Retinal pigment epithelial cell (primary cell): Measurements from ENCODE around the gene PMEPA1.

Source experiments
- DNase-seq: peaks from one replicate; pipeline ENCODE4 v3.0.0-alpha.2; 2010; ENCODE audit warnings: low read depth
- H3K4me3 ChIP-seq: 2 replicates; pipeline ENCODE4 v1.5.1; 2011; ENCODE audit warnings: mild to moderate bottlenecking, low read length, control low read depth, moderate library complexity
- CTCF ChIP-seq: conservative IDR thresholded peaks from 2 replicates; pipeline ENCODE4 v1.5.1; 2011; ENCODE audit warnings: low read depth, low read length, control low read depth, inconsistent platforms

The PMEPA1 gene

GRCh38 chr20:57746832-57747404 lies 37.1 kb upstream of the PMEPA1 start:
- no peak for DNase-seq
- no peak for TF ChIP-seq CTCF
- H3K4me3 ChIP-seq = no peak overlapping the region

DNA sequence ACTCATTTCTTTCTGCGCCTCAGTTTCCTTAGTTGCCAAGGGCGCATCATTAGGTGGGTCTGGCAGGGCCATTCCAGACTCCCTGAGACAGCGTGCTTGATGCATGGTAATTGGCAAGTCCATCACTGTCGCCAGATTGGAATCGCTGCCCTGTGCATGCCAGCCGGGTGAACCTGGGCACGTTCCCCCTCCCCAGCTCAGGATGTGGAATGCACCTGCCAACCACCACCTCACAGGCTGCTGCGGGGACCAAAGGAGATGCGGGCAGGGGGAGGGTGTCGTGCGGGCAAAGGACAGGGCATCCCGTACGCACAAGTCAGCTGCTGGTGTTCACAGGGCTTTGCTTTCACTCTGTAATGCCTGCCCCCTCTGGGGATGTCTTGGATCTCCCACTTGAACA lies 36.4 kb upstream of the PMEPA1 start:
- no peak overlapping the region for H3K4me3 ChIP-seq
- DNase-seq = no peak
- no peak for TF ChIP-seq CTCF

DNA sequence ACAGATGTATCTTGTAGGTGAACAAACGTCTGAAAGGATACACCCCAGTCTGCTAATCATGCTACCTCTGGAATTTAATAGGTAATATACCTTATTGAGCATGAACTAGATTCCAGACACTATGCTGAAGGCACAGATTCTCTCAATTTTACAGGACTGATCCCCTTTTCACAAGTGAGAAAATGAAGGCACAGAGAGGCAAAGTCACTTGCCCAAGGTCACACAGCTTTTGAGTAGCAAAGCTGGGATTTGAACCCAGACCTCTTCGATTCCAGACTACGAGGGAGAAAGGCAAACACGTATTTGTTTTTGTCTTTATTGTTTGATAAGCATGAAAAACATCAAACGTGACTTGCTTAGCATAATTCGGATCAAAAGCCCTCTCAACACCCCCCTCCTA lies 34.4 kb upstream of the PMEPA1 start:
- H3K4me3 ChIP-seq = no peak overlapping the region
- no peak for TF ChIP-seq CTCF
- DNase-seq = no peak

DNA sequence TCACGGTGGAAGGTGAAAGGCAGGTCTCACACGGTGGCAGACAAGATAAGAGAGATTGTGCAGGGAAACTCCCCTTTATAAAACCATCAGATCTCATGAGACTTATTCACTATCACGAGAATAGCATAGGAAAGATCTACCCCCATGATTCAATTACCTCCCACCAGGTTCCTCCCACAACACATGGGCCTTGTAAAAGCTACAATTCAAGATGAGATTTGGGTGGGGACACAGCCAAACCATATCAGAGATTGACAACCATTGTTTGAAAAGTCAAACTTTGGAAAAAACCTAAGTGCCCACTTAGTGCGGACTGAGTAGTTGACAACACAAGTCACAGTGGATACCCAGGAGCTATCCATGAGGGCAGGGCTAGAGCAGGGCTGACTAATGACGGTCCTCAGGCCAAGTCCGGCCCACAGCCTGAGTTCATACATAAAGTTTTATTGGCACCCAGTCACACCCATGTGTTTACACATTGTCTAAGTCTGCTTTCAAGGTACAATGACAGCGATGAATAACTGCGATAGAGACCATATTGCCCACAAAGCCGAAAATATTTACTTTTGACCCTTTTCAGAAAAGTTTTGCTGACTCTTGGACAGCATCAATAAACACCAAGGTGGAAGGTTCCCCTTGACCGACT lies 33.8 kb upstream of the PMEPA1 start:
- DNase-seq = no peak
- no peak overlapping the region for H3K4me3 ChIP-seq
- no peak for TF ChIP-seq CTCF

- TF ChIP-seq CTCF = no peak
- DNase-seq = no peak
- no peak overlapping the region for H3K4me3 ChIP-seq
These were observed 32.8 kb upstream of the PMEPA1 start for GRCh38 chr20:57742507-57743181.

DNA sequence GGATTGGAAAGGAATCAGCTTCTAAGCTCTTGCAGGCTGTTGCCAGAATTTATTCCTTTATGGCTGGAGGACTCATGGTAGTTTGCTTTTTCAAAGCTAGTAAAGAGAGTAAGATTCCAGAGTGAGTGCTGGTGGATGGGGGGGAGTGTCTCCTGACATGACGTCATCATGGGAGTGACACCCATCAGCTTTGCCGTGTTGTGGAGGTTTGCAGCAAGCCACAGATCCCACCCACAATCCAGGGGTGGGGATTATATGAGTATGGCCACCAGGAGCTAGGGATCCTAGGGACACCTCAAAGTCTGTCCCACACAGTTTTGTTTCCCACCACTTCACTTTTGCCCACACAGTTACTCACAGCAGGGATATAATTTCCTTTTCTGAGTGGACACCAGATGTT lies 28.7 kb upstream of the PMEPA1 start:
- TF ChIP-seq CTCF = no peak
- DNase-seq = no peak
- no peak overlapping the region for H3K4me3 ChIP-seq

DNA sequence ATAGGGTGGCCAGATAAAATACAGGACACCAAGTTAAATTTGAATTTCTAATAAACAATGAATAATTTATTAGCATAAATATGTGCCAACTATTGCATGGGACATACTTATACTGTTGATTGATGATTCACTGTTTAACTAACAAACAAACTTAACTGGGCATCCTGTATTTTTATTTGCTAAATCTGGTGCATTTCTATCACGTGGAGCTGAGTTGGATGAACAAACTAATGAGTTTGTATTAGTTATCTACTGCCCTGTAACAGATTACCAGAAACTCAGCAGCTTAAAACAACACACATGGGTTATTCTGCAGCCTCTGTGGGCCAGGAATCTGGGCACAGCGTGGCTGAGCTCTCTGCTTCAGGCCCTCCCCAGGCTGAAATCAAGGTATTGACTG lies 28.2 kb upstream of the PMEPA1 start:
- TF ChIP-seq CTCF = no peak
- H3K4me3 ChIP-seq = no peak overlapping the region
- DNase-seq = no peak
